ENCODE data around the gene CTNNA3.
"Not testable (repeated sequence)": the region's sequence is repeated elsewhere in the genome, so short reads cannot be mapped to it uniquely, and the experiment has no call there.

Gene CTNNA3

DNA sequence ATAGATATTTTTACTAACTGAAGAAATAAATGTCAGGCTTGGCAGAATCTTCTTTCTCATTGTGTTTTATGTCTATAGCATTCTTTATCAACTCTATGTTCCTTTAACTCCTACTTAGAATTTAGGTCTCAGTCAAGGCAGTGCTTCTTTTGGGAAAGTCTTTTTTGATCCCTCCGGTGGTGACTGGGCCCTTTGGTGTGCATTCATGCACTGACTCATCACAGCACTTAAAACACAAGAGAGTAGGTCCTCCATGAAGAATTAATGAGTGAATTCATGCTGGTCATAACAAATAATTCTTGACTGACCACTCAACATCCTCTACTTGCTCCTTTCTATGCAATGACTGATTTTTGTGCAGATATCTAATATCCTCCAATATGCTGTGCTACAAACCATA is 1229.0 kb downstream of the CTNNA3 start:
- no peak for DNase-seq

DNA sequence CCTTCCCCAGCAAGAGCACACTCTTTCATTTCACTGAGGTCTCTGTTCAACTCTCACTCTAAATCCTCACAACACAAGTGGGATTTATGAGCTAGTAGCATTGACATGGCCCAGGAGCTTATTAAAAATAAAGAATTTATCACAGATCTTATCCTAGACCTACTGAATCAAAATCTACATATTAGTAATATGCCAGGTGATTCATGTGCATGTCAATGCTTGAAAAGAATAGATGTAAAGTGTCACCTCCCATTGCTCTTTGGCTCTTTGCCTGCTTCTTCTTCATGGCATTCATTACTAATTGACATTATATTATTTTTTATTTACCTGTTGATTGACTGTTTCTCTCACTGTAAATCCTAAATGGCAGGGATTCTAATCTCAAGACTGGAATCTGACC is 1229.4 kb downstream of the CTNNA3 start:
- DNase-seq, result no peak

DNA sequence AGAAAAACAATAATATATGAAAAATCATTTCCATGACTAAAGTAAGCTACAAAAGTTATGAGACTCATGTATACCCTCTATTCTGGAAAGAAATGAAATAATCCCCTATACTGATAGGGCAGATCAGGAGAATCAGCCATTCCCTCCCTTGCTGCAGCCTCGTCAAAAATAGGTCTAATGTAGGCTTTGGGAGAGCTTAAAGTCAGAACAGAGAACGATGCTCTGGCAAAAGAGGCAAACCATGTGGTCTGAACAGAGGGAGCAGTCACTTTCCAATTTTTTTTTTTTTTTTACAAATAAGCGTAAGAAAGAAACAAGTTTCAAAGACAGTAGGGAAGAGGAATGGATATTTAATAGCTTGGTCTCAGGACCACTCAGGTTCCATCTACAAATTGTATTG is 1232.4 kb downstream of the CTNNA3 start:
- DNase-seq, result no peak

DNA sequence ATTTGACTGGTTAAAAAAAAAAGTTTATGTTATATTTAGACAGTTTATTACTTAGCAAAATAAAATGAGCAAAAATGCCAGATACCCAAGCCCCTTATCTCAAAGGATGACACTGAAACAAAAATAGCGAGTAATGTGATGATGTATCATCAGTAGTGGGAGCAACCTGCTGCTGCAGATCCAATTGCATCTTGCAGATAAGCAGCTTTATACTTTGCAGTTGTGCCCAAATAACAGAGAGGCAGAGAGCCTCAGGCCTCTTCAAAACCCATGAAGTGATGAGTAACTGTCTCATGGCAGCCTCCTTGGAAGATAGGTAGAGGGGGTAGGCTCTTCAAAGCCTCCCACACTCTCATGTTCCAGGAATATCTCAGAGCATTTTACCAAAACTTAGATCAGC is 1238.4 kb downstream of the CTNNA3 start:
- no peak for DNase-seq

DNA sequence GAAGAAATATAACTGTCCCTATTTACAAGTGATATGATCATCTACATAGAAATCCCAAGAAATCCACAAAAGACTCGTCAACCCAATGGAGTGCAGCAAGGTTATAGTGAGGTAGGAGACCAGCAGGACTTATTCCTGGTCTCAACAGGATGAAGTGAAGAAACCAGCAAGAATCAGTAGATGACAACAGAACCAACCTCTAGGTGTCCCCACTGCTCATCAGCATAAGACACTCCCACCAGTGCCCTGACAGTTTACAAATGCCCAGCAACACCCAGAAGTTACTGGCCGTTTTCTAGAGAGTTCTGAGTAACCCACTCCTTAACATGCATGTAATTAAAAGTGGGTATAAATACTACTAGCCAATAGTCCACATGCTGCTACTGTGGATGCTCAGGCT is 1240.7 kb downstream of the CTNNA3 start:
- no peak for DNase-seq

DNA sequence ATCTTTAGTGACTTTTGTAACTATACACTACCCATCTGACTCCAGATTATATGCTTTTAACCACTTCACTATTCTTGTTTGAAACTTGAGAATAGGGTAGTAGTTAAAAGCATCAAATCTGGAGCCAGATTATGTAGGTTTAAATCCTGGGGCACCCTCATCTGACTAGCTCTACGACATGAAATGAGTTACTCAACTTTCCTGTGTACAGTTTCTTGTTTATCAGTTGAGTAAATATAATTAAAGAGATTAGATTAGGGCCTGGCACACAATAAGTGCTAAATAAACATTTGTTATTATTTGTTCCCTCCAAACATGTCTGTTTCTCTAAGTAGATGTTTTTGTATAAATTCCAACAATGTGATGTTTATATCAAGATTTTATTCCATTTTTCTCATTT is 1255.4 kb downstream of the CTNNA3 start:
- DNase-seq, result no peak

DNA sequence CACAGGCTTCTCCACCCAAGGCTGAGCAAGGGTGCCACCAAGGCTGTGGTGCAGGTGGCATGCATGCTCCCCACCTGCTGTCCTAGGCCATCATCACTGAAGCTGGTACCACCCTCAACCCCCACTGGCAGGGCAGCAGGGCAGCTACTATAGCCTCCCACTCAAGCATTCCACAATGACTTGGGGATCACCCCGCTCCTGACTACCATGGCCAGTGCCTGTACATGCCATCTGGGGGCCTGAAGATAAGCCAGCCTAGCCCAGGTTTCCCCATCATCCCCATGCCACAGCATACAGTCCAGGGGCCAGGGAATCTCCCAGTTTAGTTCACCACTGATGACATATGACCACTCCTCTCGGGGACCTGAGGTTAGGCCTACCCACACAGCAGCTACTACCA is 1281.1 kb downstream of the CTNNA3 start:
- no peak for DNase-seq

DNA sequence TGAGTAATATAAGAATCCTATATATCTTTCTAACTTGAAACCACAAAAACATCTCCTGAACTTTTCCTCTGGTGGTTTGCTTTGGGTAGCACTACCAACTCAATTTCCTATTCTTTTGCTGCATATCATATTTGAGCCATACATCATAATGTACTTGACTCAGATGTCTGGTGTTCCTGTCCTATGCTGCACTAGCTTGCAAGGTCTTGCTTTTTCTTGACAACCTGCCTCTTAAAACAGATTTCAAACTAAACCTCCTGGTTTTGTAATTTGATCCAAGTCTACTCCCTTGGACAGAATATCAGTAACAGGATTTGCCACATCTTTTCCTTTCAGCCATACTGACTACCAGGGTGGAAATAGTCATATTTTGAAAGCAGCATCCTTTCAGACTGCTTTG is 1290.4 kb downstream of the CTNNA3 start:
- DNase-seq, result no peak

DNA sequence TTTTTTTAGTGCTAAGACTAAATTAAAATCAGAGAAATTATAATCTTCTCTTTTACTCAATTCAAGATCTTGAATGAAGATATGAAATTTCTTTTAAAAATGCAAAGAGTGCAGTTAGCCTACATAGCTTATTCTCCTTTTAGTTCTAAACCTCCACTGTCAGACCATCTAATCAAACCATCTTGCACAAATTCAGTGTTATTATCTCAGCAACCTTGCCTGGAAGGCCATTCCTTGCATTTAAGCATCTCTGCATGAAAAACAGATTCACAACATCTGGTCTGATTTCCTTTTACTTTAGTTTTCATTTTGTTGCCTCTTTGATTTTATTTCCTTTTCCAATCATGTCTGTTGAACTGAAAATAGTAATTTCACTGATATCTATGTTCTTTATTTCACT is 1297.3 kb downstream of the CTNNA3 start:
- no peak for DNase-seq

DNA sequence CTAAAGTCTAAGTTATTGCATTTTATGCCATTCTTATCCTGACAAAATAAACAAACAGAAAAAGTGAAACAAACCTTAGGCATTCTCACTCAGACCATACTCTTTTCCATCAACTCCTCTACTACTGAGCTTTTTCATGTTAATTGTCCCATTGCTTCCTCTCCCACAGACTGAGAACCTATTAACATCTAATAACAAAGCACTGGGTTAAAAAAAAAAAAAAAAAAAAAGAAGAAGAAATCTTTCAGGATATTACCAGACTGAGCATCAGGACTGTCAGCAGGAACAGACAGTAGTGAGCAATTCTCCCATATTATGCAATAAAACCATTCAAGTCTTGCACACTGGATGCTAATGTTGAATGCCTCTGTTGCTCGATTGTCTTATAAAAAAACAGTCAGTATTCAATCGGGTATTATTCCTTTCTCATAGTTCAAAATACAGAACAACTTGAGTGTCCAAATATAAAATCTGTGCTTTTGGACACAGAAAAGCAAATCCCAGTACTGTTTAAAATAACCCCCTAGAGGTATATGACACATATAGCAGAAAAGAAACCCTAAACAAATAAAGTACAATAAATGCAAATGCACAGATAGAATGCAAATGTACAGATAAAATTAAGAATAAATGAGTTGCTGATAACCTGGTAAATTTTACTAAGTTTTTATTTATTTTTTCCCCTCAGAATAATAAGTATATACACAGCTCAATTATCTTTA is 1301.5 kb downstream of the CTNNA3 start:
- DNase-seq, result no peak

DNA sequence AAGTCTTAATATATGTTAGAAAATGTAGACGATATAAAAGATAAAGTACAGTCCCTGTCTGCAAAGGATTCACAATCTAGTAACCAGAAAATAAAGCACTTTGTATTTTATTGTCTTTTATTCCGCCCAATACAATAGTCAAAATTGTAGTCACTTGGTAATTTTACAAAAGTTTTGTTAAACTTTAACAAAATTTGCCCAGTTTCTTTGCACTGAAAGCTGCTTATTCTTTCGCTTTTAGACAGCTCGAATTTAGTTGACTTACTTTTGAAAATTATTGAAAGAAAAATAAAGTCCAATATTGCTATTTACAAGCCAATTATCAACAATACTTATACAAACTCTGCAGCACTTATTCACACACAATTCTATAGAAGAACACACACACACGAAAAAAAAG is 1305.1 kb downstream of the CTNNA3 start:
- DNase-seq, result no peak

DNA sequence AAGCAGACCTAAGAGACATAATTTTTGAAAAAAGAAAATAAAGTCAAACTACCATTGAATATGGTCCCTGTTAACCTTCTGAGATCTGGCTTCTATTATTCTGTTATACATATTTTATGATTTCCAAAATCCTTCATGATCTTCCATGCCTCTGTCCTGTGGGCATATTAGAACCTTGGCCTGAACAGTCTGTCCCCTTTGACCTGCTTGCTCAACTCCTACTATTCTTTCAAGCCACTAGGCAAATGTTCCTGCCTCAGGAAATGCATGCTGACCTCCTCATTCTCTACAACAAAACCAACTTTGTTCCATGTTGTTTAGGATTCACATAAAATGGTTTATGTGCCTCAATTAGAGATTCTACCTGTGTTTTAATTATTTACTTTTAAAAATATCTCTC is 1315.0 kb downstream of the CTNNA3 start:
- DNase-seq, result no peak

DNA sequence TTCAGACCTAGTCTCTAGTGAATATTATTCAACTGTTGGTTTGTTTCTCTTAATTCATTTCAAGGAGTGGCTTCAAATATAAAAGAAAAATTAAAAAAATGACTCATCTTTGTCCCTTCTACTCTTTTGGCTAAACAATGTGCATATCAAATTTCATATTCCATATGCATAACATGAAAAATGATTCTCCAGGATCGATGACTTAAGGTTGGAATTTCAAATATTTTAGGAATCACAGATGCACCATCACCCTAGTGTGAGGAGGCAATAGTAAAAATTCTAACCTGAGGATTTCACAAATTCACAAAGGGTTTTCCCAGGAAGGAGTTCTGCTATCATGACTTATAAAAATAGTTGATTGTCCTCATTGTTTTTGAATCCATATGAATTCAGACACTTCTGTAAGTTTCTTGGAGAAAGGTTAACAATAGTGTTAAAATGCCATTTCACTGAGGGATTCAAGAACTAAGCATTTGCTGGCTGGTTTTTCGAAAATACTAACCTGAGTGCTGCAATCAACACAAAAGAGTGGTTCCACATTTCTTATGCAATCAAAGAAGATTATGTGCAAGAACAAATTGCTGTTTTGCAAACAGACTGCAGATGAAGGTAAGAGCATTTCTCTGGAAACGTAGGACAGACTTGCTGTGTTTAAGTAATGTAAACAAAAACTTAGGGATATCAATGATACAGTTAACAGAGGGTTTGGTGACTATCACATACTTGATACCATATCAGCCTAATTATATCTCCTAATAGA is 1317.7 kb downstream of the CTNNA3 start:
- no peak for DNase-seq

DNA sequence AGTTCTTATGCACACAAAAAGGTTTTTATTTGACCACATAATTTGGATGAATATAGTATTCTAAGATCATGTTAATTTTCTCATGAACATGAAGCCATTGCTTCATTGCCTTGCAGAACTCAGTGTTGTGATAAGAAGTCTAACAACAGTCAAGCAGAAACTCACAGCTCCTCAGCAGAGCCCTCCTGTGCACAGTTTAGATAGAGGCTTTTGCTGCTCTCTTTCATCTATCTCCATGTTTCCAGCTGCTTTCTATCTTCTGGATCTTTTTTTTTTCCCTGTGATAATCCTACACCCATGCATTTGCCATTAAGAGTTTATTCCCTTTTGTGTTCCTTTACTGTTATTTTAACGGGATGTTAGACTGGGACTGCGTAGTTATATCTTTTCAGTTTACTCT is 1327.8 kb downstream of the CTNNA3 start:
- DNase-seq, result no peak

DNA sequence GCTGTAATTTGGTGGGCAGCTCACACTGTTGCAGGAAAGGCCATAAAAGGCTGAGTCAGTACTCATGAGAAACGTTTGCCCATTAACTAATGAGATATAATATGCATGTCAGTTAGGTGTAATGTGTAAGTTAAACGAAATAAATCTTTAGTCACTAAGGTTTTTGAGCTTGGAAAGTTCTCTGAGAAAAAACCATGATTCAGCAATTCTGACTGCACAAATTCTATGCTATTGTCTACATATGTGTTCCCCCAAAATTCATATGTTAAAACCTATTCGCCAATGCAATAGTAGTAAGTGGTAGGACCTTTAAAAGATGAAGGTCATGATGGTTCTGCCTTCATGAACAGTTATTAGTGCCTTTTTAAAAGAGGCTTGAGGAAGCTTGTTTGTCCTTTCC is 1329.8 kb downstream of the CTNNA3 start:
- no peak for DNase-seq

DNA sequence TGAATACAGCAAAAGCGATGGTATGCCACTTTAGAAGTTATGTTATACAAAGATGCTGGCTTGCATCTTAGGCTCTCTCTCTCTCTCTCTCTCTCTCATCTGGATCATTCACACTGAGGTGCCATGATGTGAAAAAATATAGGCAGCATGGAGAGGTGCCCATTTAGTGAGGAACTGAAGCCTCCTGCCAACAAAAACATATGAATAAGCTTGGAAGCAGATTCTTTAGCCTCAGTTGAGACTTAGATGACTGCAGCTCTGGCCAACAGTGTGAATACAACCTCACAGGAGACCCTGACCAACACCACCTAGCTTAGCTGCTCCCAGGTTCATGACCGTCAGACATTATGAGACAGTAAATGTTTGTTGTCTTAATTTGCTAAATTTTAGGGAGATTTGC is 1330.3 kb downstream of the CTNNA3 start:
- no peak for DNase-seq

DNA sequence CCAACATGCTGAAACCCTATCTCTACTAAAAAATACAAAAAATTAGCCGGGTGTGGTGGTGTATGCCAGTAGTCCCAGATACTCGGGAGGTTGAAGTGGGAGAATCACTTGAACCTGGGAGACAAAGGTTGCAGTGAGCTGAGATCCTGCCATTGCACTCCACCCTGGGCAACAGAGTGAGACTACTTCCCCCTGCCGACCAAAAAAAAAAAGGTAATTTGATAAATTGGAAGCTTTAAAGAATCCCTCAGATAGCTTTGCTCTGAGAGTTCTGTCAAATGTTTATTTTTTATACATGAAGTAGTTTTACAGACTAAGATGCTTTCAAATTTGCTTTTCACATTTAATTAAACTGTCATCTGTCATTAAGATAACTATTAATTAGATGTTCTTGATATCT is 1333.5 kb downstream of the CTNNA3 start:
- DNase-seq, result no peak

DNA sequence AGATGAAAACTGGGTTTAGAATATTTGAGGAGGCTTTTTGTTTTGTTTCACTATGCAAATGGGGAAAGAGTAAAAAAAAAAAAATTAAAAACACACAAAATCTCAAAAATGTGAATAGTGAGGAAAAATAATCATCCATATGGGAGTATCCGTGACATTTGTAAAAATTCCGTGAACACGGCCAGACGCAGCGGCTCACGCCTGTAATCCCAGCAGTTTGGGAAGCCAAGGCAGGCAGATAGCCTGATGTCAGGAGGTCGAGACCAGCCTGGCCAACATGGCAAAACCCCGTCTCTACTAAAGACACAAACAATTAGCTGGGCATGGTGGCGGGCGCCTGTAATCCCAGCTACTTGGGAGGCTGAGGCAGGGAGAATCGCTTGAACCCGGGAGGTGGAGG is 1342.2 kb downstream of the CTNNA3 start:
- DNase-seq, result not testable (repeated sequence)

DNA sequence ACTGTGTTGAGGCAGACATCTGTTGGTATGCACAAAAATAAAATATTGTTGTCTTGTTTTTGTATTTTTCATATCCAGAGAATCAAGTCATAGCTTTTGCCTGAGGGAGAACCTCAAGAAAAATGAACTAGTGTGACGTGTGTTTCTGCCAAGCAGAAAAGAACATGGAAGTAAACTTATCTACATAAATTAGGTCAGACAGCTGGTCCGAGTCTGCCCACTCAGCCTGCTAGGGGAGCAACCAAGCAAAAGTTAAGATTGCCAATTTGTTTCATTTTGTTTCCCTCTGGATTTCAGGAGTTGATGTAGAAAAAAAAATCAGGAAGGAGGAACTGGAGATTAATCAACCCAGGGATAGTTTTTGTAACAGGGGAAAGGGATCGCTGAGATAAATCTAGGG is 1342.6 kb downstream of the CTNNA3 start:
- DNase-seq, result no peak

DNA sequence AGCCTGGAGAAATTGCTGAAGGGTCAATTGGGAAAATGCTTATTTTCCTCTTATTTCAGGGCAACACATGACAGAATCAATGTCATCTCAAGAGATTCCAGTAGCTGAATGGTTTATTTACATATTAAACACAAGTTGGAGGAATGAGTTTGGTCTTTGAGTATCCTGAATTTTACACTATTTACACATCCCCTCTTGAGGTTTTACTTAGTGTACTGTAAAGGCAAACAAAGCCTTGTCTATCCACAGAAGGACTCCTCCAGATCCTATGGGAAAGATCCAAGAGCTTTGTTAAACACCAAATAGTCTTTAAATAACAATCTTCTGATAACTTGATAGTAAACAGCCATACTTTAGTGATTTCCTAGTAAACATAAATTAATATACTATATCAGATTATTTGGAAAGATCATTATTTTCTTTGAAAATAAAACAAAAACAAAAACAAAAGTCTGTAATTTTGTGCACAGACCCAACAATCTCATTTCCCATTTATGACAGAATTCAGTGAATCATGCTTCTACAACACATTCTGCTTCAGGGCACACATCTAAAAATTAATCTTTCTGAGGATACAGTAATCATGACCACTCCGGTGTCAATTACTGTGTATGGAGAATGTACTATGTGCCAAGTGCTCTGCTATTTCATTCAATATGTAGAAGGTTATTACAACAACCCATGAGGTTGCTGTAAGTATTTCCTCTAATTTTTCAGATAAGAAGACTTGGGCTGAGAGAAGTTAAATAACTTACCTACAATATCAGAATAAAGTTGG is 1345.2 kb downstream of the CTNNA3 start:
- DNase-seq, result no peak

DNA sequence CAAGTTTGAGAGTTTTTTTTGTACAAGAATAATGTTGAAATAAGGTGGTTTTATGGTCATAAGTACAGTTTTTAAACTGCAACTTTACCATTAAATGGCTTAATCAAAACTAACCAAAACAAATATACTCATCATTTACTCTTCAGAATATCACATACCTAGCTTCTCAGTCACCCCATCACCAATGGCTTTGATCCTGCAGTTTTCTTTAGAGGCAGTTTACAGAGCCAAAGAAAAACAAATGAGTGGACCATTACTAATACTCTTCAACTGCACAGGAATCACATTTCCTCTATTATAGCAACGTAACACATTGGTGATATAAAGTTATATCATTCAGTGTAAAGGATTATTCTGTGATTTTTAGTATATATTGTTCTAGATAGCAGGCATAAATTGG is 1346.3 kb downstream of the CTNNA3 start:
- no peak for DNase-seq

DNA sequence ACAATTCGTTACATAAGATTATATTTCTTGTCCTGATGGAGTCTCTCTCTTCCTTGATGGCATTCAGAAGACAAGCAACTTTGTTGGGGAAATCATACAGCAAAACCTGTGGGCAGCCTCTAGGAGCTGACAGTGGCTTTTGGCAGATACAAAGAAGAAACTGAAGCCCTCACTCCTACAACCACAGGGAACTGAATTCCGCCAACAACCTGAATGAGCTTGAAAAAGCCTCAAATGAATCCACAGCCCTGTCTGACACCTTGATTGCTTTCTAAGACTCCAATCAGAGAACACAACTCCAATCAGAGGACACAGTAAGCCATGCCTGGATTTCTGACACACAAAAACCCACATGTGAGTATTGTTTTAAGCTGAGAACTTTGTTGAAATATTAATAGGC is 1346.9 kb downstream of the CTNNA3 start:
- no peak for DNase-seq

DNA sequence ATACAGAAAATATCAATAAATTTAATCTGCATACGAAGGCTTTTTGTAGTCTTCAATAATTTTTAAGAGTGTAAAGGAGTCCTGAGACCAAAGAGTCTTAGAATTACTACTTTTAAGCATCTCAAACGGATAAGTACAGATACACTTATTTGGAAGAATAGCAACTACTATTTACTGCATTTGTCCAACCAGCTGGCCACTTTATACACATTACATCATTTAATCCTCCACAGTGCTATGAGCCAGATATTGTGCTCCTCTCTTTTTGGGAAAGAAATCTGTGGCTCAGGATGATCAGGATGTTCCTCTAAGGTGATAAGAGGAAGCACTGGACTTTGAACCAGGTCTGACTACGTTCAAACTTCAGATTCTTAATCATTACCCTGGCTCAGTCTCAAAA is 1358.8 kb downstream of the CTNNA3 start:
- no peak for DNase-seq

DNA sequence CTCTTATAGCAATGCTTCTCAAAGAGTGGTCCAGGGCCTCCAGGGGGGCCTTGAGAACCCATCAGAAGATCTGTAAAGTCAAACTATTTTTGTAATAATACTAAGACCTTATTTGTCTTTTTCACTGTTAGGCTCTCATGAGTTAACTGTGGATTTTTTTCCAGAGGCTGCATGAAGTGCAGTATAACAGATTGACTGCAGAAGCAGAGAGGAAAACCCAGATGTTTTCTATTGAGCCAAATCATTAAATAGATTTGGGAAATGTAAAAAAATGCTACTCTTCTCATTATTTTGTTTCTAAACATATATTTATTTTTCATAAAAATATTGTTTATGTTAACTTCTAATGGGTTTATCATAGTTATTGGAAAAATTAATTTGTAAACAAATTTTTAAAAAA is 1359.2 kb downstream of the CTNNA3 start:
- DNase-seq, result no peak
